T-helper 2 cell treated with Interferon-gamma antibody and Interleukin-4, amounts not matched to agents 5 μg/mL and 100 μg/mL, for 36 hours (primary cell): ENCODE data around the gene IZUMO4.

Experiments used
- DNase-seq: peaks from one replicate; pipeline ENCODE4 v3.0.0; 2021; ENCODE audit warnings: low spot score
- H3K27ac Mint-ChIP-seq: one replicate; pipeline ENCODE4 v1.8.0; 2021; ENCODE audit warnings: mild to moderate bottlenecking, mixed read lengths
- H3K27me3 Mint-ChIP-seq: one replicate; pipeline ENCODE4 v1.8.0; 2021; ENCODE audit warnings: low read depth, mixed read lengths
- H3K36me3 Mint-ChIP-seq: one replicate; pipeline ENCODE4 v1.8.0; 2021; ENCODE audit warnings: low read depth, mixed read lengths
- H3K4me1 Mint-ChIP-seq: one replicate; pipeline ENCODE4 v1.8.0; 2021; ENCODE audit warnings: low read depth, mixed read lengths
- H3K4me3 Mint-ChIP-seq: one replicate; pipeline ENCODE4 v1.8.0; 2022; ENCODE audit warnings: mild to moderate bottlenecking, moderate library complexity, mixed read lengths
- H3K9me3 Mint-ChIP-seq: one replicate; pipeline ENCODE4 v1.8.0; 2021; ENCODE audit warnings: mixed read lengths

Gene IZUMO4, protein sequence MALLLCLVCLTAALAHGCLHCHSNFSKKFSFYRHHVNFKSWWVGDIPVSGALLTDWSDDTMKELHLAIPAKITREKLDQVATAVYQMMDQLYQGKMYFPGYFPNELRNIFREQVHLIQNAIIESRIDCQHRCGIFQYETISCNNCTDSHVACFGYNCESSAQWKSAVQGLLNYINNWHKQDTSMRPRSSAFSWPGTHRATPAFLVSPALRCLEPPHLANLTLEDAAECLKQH

GRCh38 chr19:2096480-2097202 is at the start of gene IZUMO4:
Gene IZUMO4 (plus strand): TSS chr19:2096915. CDS start chr19:2096946, 31 bp downstream.
- peaks cover 25% of the 10 kb centered on the region for H3K36me3 Mint-ChIP-seq
- H3K27me3 Mint-ChIP-seq = no peaks in the 10 kb centered on the region
- peak within 1 kb of the TSS; percentile 99 for H3K4me3 Mint-ChIP-seq
- DNase-seq = peak; percentile 99
- peak within 1 kb of the TSS; percentile 88 for H3K27ac Mint-ChIP-seq
- H3K9me3 Mint-ChIP-seq = no peaks in the 10 kb centered on the region
- peaks cover 13% of the 10 kb centered on the region for H3K4me1 Mint-ChIP-seq

DNA sequence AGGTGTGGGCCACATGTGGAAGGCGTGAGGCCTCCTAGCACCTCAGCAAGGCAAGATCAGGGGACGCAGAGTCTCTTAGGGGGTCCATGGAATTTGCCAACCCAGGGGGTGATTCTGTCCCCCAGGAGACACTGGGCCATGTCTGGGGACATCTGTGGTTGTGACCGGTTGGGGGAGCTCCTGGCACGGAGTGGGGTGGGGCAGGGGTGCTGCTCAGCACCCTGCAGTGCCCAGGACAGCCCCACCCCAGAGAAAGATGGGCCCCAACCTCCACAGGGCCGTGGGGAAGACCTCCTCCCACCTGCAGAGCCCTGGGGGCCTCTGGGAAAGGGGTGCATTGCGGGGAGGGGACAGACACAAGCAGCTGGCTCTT is 49.7 kb upstream of the IZUMO4 start:
- no peaks in the 10 kb centered on the region for H3K9me3 Mint-ChIP-seq
- no peak overlapping the region for H3K27ac Mint-ChIP-seq
- peaks cover 16% of the 10 kb centered on the region for H3K4me1 Mint-ChIP-seq
- H3K27me3 Mint-ChIP-seq = no peaks in the 10 kb centered on the region
- H3K36me3 Mint-ChIP-seq = peaks cover 25% of the 10 kb centered on the region
- DNase-seq = no peak
- no peak overlapping the region for H3K4me3 Mint-ChIP-seq

DNA sequence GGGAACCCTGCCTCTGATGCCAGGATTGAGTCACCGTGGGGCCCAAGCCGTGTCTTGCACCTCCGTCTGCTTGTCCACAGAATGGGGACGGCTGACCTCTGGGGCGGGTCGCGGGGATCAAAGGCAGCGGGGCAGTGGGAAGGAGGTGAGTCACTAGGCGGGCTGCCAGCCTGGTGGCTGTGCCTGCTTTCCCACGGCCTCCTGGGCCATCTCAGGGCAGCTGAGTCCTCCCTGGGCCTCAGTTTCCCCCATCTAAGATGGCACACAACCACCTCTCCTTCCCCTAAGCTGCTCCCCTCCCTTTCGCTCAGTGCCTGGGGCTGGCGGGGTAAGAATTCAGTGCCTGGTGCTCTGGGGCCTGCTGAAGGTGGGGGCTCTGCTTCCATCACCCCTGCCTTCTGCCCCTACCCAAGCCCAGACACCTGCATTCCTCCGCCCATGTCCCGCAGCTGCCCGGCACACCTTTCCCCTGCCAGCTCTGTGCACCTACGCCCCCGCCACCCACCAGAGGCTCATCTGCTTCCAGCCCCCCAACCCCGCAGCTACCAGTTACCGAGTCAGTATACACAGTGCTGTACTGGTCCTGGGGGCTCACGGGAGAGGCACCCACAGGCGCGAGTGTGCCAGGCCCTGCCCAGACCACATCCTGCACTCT is 49.1 kb upstream of the IZUMO4 start:
- H3K27me3 Mint-ChIP-seq = no peaks in the 10 kb centered on the region

GRCh38 chr19:2048104-2048958 is 48.4 kb upstream of the IZUMO4 start:
- Mint-ChIP-seq H3K27ac (no peak overlapping the region), H3K9me3 (no peaks in the 10 kb centered on the region), H3K36me3 (peaks cover 22% of the 10 kb centered on the region), H3K27me3 (no peaks in the 10 kb centered on the region), H3K4me3 (peak overlapping the region; percentile 85), H3K4me1 (peaks cover 22% of the 10 kb centered on the region)
- DNase-seq = no peak

More for the DNA sequence above, 49.1 kb upstream of the IZUMO4 start:
- no peak for DNase-seq
- Mint-ChIP-seq H3K36me3 (peaks cover 23% of the 10 kb centered on the region), H3K4me1 (peaks cover 20% of the 10 kb centered on the region), H3K4me3 (peak overlapping the region; percentile 66), H3K27ac (no peak overlapping the region), H3K9me3 (no peaks in the 10 kb centered on the region)

DNA sequence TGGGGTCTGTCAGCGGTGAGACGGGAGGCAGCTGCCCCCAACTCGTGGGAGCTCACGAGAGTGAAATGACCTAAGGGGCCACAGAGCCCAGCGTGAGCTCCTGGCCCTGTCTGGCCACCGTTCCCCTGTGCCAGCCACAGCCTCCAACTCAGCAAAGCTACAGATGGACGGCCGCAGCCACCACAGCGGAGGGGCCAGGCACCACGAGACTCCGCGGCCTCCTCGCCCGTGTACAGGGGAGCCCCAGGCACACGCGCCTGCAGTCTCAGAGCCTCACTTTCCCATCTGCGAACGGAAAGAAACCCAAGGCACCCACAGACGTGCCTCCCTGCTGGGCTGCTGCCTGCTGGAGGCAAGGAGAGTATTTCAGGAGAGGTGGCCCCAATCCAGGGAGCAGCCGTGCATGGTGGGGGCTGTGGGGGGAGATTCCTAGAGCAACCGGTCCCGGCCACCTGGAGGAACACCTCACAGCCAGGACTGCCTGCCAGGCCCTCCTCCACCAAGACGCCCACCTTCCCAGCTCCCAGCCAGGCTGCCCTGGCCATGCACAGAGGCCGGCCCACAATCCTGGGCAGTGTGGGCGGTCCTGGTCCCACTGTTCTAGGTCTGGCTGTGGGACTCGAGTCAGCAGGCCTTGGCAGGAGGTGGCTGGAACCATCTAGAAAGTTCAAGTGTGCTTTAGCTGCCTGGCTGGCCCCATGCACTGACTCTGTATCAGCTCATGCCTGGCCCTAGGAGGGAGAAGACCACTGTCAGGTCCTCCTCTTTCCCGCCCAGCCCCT is 47.6 kb upstream of the IZUMO4 start:
- peaks cover 19% of the 10 kb centered on the region for H3K4me1 Mint-ChIP-seq
- H3K9me3 Mint-ChIP-seq = no peaks in the 10 kb centered on the region
- no peaks in the 10 kb centered on the region for H3K27me3 Mint-ChIP-seq
- no peak for DNase-seq
- H3K4me3 Mint-ChIP-seq = peak overlapping the region; percentile 85
- peaks cover 16% of the 10 kb centered on the region for H3K36me3 Mint-ChIP-seq
- peak overlapping the region; percentile 75 for H3K27ac Mint-ChIP-seq

DNA sequence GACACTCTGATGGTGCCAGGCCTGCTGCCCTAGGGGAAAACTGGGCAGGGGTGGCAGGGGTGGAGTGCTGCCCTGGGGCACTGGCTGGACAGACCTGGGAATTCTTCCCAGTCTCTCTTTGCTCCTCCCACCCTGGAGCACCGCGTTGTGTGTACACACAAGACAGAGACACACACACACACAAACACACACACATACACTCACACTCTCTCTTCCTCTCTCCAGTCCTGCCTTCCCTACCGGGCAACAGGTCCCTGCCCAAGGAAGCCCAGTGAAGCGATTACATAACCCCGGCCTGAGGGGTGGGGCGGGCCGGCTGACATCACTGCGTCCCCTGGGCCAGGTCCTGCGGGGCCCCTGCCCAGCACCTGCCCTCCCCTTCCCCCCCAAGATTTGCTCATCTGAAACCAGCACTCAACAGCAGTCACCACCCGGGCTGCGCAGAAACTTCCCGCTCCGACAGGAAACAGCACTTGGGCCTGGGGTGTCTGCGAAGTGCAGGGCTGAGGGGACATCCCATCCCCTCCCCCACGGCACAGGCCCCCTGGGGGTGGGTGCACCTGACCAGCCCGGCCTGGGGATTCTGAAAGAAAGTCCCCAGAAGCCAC is 46.9 kb upstream of the IZUMO4 start:
- Mint-ChIP-seq H3K4me3 (peak overlapping the region; percentile 85), H3K27me3 (no peaks in the 10 kb centered on the region), H3K4me1 (peaks cover 23% of the 10 kb centered on the region), H3K36me3 (peaks cover 14% of the 10 kb centered on the region), H3K27ac (peak overlapping the region; percentile 75), H3K9me3 (no peaks in the 10 kb centered on the region)
- DNase-seq = peak; percentile 67

GRCh38 chr19:2050349-2050990 is 46.2 kb upstream of the IZUMO4 start:
- Mint-ChIP-seq H3K36me3 (peaks cover 12% of the 10 kb centered on the region), H3K4me1 (peaks cover 26% of the 10 kb centered on the region), H3K4me3 (peak overlapping the region; percentile 85), H3K9me3 (no peaks in the 10 kb centered on the region), H3K27me3 (no peaks in the 10 kb centered on the region), H3K27ac (no peak overlapping the region)
- DNase-seq = no peak

- Mint-ChIP-seq H3K27me3 (no peaks in the 10 kb centered on the region), H3K4me1 (peaks cover 30% of the 10 kb centered on the region), H3K4me3 (peak within 1 kb of the TSS; percentile 85), H3K36me3 (peaks cover 12% of the 10 kb centered on the region), H3K9me3 (no peaks in the 10 kb centered on the region), H3K27ac (peak within 1 kb of the TSS; percentile 89)
- DNase-seq = peak; percentile 94
Measured at GRCh38 chr19:2050991-2051772, 45.5 kb upstream of the IZUMO4 start, which contains the start of gene MKNK2. Gene MKNK2 (minus strand): TSS chr19:2051244. CDS start chr19:2050851, 393 bp downstream.

GRCh38 chr19:2051773-2052704 is 44.7 kb upstream of the IZUMO4 start:
- H3K27me3 Mint-ChIP-seq = no peaks in the 10 kb centered on the region
- peaks cover 8% of the 10 kb centered on the region for H3K36me3 Mint-ChIP-seq
- DNase-seq = no peak
- H3K4me1 Mint-ChIP-seq = peaks cover 34% of the 10 kb centered on the region
- no peaks in the 10 kb centered on the region for H3K9me3 Mint-ChIP-seq
- peak overlapping the region; percentile 89 for H3K27ac Mint-ChIP-seq
- peak overlapping the region; percentile 73 for H3K4me3 Mint-ChIP-seq

GRCh38 chr19:2053601-2054389 is 42.9 kb upstream of the IZUMO4 start:
- peak overlapping the region; percentile 57 for H3K27ac Mint-ChIP-seq
- no peak overlapping the region for H3K4me3 Mint-ChIP-seq
- H3K4me1 Mint-ChIP-seq = peaks cover 35% of the 10 kb centered on the region
- DNase-seq = no peak
- no peaks in the 10 kb centered on the region for H3K27me3 Mint-ChIP-seq
- peaks cover 4% of the 10 kb centered on the region for H3K36me3 Mint-ChIP-seq
- no peaks in the 10 kb centered on the region for H3K9me3 Mint-ChIP-seq
